GM10248 (cell line): Measurements from ENCODE around the gene SLC4A3.

Experiments
- CTCF ChIA-PET: fragments of 300-600 bp; sonication (Branson Sonifier 250); formaldehyde crosslinking; extraction: SDS; loops from one replicate; lab custom pipeline; 2021; ENCODE audit warnings: antibody characterized with exemption; lab: Yijun Ruan, JAX
- POLR2A ChIA-PET: fragments of 350-650 bp; sonication (Branson Sonifier 250); formaldehyde crosslinking; extraction: SDS; loops from one replicate; lab custom pipeline; 2020; ENCODE audit warnings: antibody characterized with exemption; lab: Yijun Ruan, JAX
- DNase-seq: peaks from one replicate; pipeline ENCODE4 v3.0.0; 2012; ENCODE audit errors: extremely low spot score
- CTCF ChIP-seq: IDR thresholded peaks from 2 replicates; pipeline ENCODE4 v1.5.1; 2012; ENCODE audit warnings: mild to moderate bottlenecking, low read depth; ENCODE audit errors: extremely low read depth, missing control alignments, control extremely low read depth

The SLC4A3 gene

GRCh38 chr2:219636941-219637841, 9.8 kb downstream of the SLC4A3 start:
- CTCF ChIA-PET, result interaction anchor here (0.8 to 2.0 kb wide), 4 partner anchors 9 to 96 kb away, joined by 3 to 7 read pairs (median 4); no protein-coding TSS in a partner anchor
- DNase-seq, result no peak
- TF ChIP-seq CTCF, result no peak
- POLR2A ChIA-PET, result no interaction called here

- ChIA-PET POLR2A (no interaction called here), CTCF (interaction anchor here (0.8 to 2.0 kb wide), 4 partner anchors 16 to 108 kb away, joined by 3 to 7 read pairs (median 4); no protein-coding TSS in a partner anchor)
- DNase-seq, result no peak
- TF ChIP-seq CTCF, result no peak
Measured at GRCh38 chr2:219637842-219638185, 10.4 kb downstream of the SLC4A3 start.

GRCh38 chr2:219638217-219638947, 11.0 kb downstream of the SLC4A3 start:
- ChIA-PET CTCF (interaction anchor here (0.7 to 2.0 kb wide), 6 partner anchors 15 to 236 kb away, joined by 3 to 7 read pairs (median 3); no protein-coding TSS in a partner anchor), POLR2A (no interaction called here)
- TF ChIP-seq CTCF, result no peak
- DNase-seq, result no peak

GRCh38 chr2:219638948-219639755, 11.7 kb downstream of the SLC4A3 start:
- POLR2A ChIA-PET, result no interaction called here
- no peak for DNase-seq
- CTCF ChIA-PET, result interaction anchor here (0.7 to 2.0 kb wide), 6 partner anchors 15 to 237 kb away, joined by 3 to 7 read pairs (median 3); no protein-coding TSS in a partner anchor

GRCh38 chr2:219641390-219642068, 14.1 kb downstream of the SLC4A3 start:
- ChIA-PET POLR2A (no interaction called here), CTCF (interaction anchor here (0.7 to 8.9 kb wide), 19 partner anchors 10 to 239 kb away, joined by 3 to 116 read pairs (median 4); partner anchors contain the start of genes CHPF, STK11IP and TMEM198)
- no peak for TF ChIP-seq CTCF

More at GRCh38 chr2:219638948-219639755, 11.7 kb downstream of the SLC4A3 start:
- TF ChIP-seq CTCF, result no peak

More at GRCh38 chr2:219641390-219642068, 14.1 kb downstream of the SLC4A3 start:
- DNase-seq, result no peak
